Left cardiac atrium (tissue), 4 donors: ENCODE data around the gene BMPR2. TPM values are rescaled to one million over a fixed set of nuclear protein-coding genes. Genes with fewer than 3 reads are reported as not detected.
A peak's percentile ranks its signal among the peaks of the same experiment; 100 is the strongest.
"Not testable (repeated sequence)": the region's sequence is repeated elsewhere in the genome, so short reads cannot be mapped to it uniquely, and the experiment has no call there.

Source experiments
- ATAC-seq, 2 donors: fragments of 200-7000 bp; cut with Tn5 transposase; one replicate each; pipeline ENCODE4 v1.9.1; 2020; ENCODE audit warnings: mild to moderate bottlenecking in 2 of 2, moderate library complexity in 2 of 2
- DNase-seq: peaks from one replicate; pipeline ENCODE4 v3.0.0-alpha.2; 2020
- intact Hi-C, 2 donors: fragments of 100-400 bp; cut with DNase I; formaldehyde crosslinking; loops; one replicate each; pipeline versions ENCODE4 v1.14.1 to v1.15.1; 2022 to 2023
- long read RNA-seq: library from polyadenylated mRNA; unstranded; transcript quantifications from one replicate; pipeline ENCODE4 v2.0.0, GENCODE V29; 2021
- total RNA-seq, 2 donors: library from RNA; stranded (reverse); fragmentation: NEBNext Ultra II Directional; extraction: Animal tissue kit (Norgen Biotek cat#: 25700); gene quantifications; one replicate each; pipeline ENCODE4 v1.2.1, GENCODE V29; 2021
- donor health status: DM: no; HTN: yes; CAD: no.
- donor health status: DM: no; HTN: yes; CAD: no; lungs with severe emphysema.
- donor health status: DM: yes; HTN: yes; CAD: no.
- donor health status: Dilated cardiomyopathy.

BMPR2 gene
- total RNA-seq = 10 to 100 TPM; 46.7 to 65.8 TPM
- long read RNA-seq, full-length matches to known transcripts = 1 of 15 reads
- long read RNA-seq, partial matches to known transcripts = 2 of 15 reads
- long read RNA-seq, other reads (novel, unspliced or antisense) = 12 of 15 reads

DNA sequence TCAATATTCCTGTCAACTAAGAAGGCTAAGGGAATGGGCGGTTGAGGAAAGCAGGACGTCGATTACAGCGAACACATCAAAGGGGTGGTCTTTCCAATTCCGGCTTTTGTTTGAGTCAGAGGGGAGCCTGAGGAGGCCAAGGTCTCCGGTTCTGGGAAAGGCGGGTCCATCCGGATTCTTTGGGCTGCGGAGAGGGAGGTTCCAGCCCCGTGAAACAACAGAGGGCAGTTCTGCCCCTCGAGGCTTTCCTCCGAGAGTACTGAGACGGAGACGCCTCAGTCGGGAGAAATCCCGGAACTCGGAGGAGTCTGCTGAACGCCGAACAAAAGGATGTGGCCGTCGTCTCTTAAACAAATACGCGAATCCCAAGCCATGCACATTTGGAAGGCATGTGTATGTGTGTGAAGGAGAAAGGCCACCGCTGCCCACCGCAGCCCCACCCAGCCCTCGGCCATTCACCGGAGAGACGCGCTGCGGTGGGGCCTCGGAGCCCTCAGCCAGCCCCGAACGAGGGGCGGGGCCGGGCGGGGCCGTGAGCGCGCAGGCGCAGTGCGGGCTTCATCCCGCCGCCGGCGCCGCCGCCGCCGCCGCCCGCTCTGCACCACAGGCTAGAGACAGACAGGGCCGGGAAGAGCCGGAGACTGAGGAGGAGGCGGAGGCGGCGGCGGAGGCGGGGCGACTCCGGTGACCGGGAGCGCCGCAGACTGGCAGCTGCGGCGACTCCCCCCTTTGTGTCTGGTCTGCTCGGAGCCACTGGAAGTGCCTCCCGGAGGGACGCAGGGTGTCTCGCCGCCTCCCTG is at the start of gene BMPR2:
BMPR2 (plus strand) TSS at position 719 of the 800 bp plus-strand sequence. CDS start 1,148 bp downstream, outside the sequence.
- ATAC-seq (peak; percentile 92 to 93), DNase-seq (peak; percentile 89)
- intact Hi-C loops = loop anchor here (10.0 kb wide), 2 partner anchors 91 to 119 kb away; no protein-coding TSS in a partner anchor

DNA sequence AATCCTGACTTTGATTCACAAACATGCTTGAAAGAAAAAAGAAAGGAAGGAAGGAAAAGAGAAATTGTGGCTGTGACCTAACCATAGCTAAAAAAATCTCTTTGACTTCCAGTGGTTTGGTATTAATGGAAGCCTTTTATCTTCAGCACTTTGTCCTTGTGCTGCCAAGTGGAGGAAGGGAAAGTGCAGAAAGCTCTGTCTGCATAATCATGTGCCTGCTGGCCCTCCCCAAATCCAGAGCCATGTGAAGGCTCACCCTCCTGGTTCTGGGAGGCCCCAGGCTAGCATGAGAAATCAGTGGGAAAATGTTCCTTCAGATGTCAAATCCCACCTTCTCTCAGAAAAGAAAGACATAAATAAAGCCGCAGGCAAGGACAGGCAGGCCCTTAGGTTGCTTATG is 48.3 kb upstream of the BMPR2 start:
- ATAC-seq (peak; percentile 34 to 78), DNase-seq (no peak)
- intact Hi-C loops = no loop called here

GRCh38 chr2:202335791-202336467 is 40.2 kb upstream of the BMPR2 start:
- ATAC-seq (peak in 1 of 2 donors; percentile 15), DNase-seq (no peak)
- intact Hi-C loops = no loop called here

DNA sequence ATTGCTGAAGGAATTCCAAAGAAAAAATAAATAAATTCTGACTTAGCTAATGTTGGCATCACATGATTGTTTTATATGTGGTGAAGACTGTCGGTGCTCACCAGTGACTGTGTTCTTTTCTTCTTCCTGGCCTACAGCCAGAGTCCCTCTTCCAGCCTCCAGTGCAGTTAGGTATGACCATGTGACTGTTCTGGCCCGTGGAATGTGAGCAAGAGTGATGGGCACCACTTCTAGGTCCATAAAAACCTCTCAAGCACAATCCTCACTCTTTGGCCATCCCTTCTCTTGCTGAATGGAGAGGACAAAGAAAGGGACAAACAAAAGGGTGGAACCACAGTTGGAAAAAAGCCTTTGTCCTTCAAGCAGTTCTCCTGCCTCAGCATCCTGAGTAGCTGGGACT is 39.0 kb upstream of the BMPR2 start:
- intact Hi-C loops = no loop called here
- ATAC-seq = no peak
- DNase-seq = no peak

DNA sequence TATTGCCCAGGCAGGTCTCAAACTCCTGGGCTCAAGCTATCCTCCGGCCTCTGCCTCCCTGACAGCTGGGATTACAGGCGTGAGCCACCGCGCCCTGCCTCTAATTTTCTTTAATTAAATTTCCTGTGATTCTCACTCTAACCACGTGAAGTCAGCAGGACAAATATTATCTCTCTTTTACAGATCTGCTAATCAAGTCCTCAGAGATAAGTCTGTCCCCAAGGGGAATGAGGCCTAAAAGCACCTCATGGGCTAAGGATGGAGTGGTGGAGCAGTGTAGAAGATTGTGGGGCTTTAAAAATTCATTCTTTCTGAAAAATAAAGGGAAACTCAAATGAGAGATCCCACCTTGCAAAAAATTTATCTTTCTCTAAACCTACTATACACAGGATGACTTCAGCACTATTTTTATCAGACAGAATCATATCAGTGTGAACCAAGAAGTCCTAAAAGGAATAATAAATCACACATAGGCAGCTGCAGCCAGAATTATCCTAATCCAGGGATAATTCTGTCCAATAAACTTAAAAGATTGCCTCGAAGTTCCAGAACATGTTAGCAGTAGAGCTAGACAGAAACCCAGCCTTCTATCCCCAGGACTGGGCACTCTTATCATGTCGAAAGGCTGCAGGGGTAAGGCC is 38.3 kb upstream of the BMPR2 start:
- intact Hi-C loops = no loop called here
- no peak for DNase-seq
- no peak for ATAC-seq

- intact Hi-C loops = no loop called here
- DNase-seq (no peak), ATAC-seq (no peak)
Measured at GRCh38 chr2:202339071-202339870, 36.9 kb upstream of the BMPR2 start.

DNA sequence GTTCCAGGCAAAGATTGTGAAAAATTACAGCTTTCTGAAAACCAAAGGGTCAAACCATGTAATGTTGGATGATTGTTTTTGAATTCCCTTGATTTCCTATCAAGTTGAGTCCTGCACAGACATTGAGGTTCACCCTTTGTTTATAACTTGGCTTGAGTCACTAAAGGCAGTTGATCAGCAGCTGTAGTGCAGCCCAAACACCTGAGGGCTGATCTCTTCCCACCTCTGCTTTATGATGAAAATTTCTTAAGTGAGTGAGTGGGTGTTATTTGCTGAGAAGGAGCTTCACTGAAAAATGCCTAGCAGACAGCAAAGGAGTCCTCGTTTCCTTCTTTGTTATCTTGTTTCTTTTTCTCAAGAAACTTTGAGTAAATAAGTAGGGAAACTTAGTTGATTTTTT is 31.9 kb upstream of the BMPR2 start:
- intact Hi-C loops = no loop called here
- DNase-seq (no peak), ATAC-seq (no peak)

DNA sequence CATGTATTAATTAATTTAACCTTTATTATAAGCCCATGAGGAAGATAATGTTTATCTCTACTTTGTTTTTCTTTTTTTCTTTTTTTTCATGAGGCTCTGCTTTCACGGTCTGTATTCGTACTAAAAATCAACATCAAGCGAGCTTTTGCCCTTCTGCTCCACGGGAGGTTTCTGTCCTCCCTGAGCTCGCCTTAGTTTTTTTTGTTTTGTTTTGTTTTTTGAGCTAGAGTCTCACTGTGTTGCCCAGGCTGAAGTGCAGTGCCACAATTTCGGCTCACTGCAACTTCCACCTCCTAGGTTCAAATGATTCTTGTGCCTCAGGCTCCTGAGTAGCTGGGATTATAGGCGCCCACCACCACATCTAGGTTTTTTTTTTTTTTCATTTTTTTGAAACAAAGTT is 29.9 kb upstream of the BMPR2 start:
- intact Hi-C loops = no loop called here
- DNase-seq (no peak), ATAC-seq (no peak)

DNA sequence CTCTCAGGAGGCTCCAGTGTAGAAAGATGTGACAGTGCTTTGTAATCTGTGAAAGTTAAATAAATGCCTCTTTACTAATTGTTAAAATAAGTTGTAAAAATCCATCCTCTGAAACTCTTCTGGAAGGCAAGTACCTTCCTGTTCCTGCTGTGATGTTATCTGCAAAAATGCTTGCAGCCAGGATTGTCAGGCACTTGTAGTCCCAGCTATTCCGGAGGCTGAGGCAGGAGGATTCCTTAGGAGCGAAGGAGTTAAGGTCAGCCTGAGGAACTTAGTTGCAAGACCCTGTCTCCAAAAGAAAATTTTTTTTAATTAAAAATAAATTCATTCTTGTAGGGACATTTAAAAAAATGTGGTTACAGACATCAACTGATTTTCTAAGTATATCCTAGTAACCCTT is 22.7 kb upstream of the BMPR2 start:
- no peak for DNase-seq
- no peak for ATAC-seq
- intact Hi-C loops = no loop called here

GRCh38 chr2:202355993-202356505 is 20.1 kb upstream of the BMPR2 start:
- intact Hi-C loops = no loop called here

DNA sequence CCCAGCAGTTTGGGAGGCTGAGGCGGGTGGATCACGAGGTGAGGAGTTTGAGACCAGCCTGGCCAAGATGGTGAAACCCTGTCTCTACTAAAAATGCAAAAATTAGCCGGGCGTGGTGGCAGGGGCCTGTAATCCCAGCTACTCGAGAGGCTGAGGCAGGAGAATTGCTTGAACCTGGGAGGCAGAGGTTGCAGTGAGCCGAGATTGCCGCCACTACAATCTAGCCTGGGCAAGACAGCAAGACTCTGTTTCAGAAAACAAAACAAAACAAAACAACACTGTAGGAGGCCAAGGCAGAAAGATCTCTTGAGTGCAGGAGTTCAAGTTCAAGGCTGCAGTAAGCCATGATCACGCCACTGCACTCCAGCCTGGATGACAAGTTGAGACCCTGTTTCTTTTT is 17.2 kb upstream of the BMPR2 start:
- ATAC-seq, DNase-seq, intact Hi-C loops: not testable (repeated sequence)

More at GRCh38 chr2:202355993-202356505, 20.1 kb upstream of the BMPR2 start:
- ATAC-seq = no peak
- no peak for DNase-seq

DNA sequence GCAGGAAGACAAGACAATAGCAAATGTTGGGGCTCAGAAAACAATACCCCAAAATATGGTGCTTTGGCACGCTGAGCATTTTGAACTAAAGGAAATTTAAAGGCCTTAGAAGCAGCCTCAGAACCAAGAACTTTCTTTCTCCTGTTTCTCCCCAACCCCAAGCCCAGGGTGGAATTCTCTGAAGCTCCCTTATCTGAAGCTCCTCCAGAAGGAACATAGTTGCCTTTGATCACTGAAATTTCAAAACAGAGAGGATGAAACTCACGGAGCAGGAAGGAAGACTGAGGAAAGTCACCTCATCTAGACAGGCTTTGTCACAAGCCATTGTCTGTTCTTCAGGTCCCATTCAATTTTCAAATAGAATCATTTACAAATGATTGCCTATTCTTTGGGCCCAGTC is 15.5 kb upstream of the BMPR2 start:
- intact Hi-C loops = no loop called here
- ATAC-seq (no peak), DNase-seq (no peak)

DNA sequence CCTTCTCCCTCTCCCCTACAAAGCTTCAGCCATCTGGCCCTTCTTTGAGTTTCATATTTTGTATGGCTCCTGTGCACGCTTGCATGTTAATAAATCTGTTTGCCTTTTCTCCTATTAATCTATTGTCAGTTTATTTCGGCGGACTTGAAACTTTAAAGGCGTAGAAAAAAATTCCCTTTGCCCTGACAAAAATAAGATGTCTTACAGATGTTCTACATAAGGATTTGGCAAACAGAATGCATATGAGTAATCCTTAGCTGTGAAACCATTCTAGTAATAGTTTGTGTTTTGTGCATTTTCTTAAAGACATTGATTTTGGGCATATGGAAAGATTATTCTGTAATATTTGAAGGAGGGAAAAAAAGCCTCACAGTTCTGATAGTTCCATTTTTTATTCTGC is 15.0 kb upstream of the BMPR2 start:
- intact Hi-C loops = no loop called here
- DNase-seq = no peak
- ATAC-seq = no peak

DNA sequence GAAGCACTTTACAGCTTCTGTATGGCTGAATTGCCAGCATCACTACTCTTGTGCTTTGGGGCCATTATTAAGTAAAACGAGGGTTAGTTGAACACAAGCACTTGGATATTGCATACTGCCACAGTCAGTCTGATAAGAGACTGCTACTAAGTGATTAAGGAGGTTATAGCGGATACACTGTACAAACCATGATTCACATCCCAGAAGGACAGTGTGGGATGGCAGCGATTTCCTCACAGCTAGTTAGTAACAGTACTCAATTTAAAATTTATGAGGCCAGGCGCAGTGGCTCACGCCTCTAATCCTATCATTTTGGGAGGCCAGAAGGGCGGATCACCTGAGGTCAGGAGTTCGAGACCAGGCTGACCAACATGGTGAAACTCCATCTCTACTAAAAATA is 2.6 kb upstream of the BMPR2 start:
- intact Hi-C loops = loop anchor here (10.0 kb wide), 2 partner anchors 89 to 121 kb away; no protein-coding TSS in a partner anchor
- ATAC-seq (no peak), DNase-seq (no peak)

- intact Hi-C loops = loop anchor here (10.0 kb wide), 2 partner anchors 90 to 120 kb away; no protein-coding TSS in a partner anchor
- not testable (repeated sequence) for ATAC-seq, DNase-seq
Measured at GRCh38 chr2:202374383-202374782, 1.7 kb upstream of the BMPR2 start.

GRCh38 chr2:202375033-202375608 is 1.0 kb upstream of the BMPR2 start:
- peak; percentile 12 to 29 for ATAC-seq
- DNase-seq = peak; percentile 87
- intact Hi-C loops = loop anchor here (10.0 kb wide), 2 partner anchors 90 to 120 kb away; no protein-coding TSS in a partner anchor

GRCh38 chr2:202376460-202377206 is 506 bp downstream of the BMPR2 start:
- DNase-seq = peak; percentile 39
- intact Hi-C loops = loop anchor here (10.0 kb wide), 2 partner anchors 92 to 118 kb away; no protein-coding TSS in a partner anchor
- ATAC-seq = peak; percentile 14 to 39
